Measurements from ENCODE around the gene CDIP1. TPM values are rescaled to one million over a fixed set of nuclear protein-coding genes. Genes with fewer than 3 reads are reported as not detected.

Gene CDIP1
- total RNA-seq, 4 donors from 2014 or later: 16.2 to 40.2 (median 24.0) TPM

GRCh38 chr16:4487955-4488498 lies 50.5 kb downstream of the CDIP1 start:
- Histone ChIP-seq H3K36me3 (peaks cover 0 to 43% (median 0%) of the 10 kb centered on the region in 3 donors), H3K27ac (peak overlapping the region in 2 of 4 donors; percentile 49 to 61), H3K4me1 (peaks cover 0 to 34% (median 11%) of the 10 kb centered on the region in 4 donors), H3K9me3 (no peaks in the 10 kb centered on the region), H3K27me3 (no peaks in the 10 kb centered on the region), H3K4me3 (no peak overlapping the region)
- TF ChIP-seq POLR2A (IDR thresholded peaks at IDR 0.05) (no peak), CTCF (IDR thresholded peaks at IDR 0.05) (no peak), EP300 (IDR thresholded peaks at IDR 0.05) (no peak)
- WGBS, 2 donors: 71% methylated on average over 5 of the region's 5 CpGs
- DNase-seq (ENCODE audit: low spot score in 2 of 2): no peak

- H3K27me3 ChIP-seq: no peaks in the 10 kb centered on the region
- no peak overlapping the region for H3K4me3 ChIP-seq
- no peaks in the 10 kb centered on the region for H3K9me3 ChIP-seq
- H3K4me1 ChIP-seq: peaks cover 0 to 44% (median 11%) of the 10 kb centered on the region in 4 donors
- 89% methylated on average over 3 of the region's 3 CpGs for WGBS, 2 donors
- TF ChIP-seq CTCF (IDR thresholded peaks at IDR 0.05) (no peak), EP300 (IDR thresholded peaks at IDR 0.05) (peak; percentile 45 to 82)
- DNase-seq (ENCODE audit: low spot score in 2 of 2): peak; percentile 37 to 53
- H3K36me3 ChIP-seq: peaks cover 0 to 37% (median 0%) of the 10 kb centered on the region in 3 donors
- peak overlapping the region; percentile 48 to 84 (median 64) for H3K27ac ChIP-seq
Measured at GRCh38 chr16:4486126-4486893, 52.3 kb downstream of the CDIP1 start.

GRCh38 chr16:4481963-4482362 lies 56.6 kb downstream of the CDIP1 start:
- 64 to 79% methylated on average over 1 of the region's 1 CpG for WGBS, 2 donors
- no peak overlapping the region for H3K4me3 ChIP-seq
- peaks cover 0 to 27% (median 0%) of the 10 kb centered on the region in 3 donors for H3K36me3 ChIP-seq
- no peak for TF ChIP-seq EP300 (IDR thresholded peaks at IDR 0.05)
- no peak for TF ChIP-seq POLR2A (IDR thresholded peaks at IDR 0.05)
- no peak for TF ChIP-seq CTCF (IDR thresholded peaks at IDR 0.05)
- peaks cover 0 to 42% (median 9%) of the 10 kb centered on the region in 4 donors for H3K4me1 ChIP-seq
- no peak for DNase-seq (ENCODE audit: low spot score in 2 of 2)
- no peaks in the 10 kb centered on the region for H3K27me3 ChIP-seq
- H3K9me3 ChIP-seq: no peaks in the 10 kb centered on the region
- H3K27ac ChIP-seq: peak overlapping the region in 3 of 4 donors; percentile 6 to 38 (median 11)

GRCh38 chr16:4481526-4481925 lies 57.0 kb downstream of the CDIP1 start:
- no peak overlapping the region for H3K4me3 ChIP-seq
- WGBS, 2 donors: 71 to 83% methylated on average over 2 of the region's 2 CpGs
- H3K9me3 ChIP-seq: no peaks in the 10 kb centered on the region
- H3K36me3 ChIP-seq: peaks cover 0 to 27% (median 0%) of the 10 kb centered on the region in 3 donors
- TF ChIP-seq POLR2A (IDR thresholded peaks at IDR 0.05) (no peak), EP300 (IDR thresholded peaks at IDR 0.05) (no peak), CTCF (IDR thresholded peaks at IDR 0.05) (no peak)
- H3K27me3 ChIP-seq: no peaks in the 10 kb centered on the region
- no peak for DNase-seq (ENCODE audit: low spot score in 2 of 2)
- H3K4me1 ChIP-seq: peaks cover 0 to 40% (median 5%) of the 10 kb centered on the region in 4 donors
- H3K27ac ChIP-seq: peak overlapping the region in 1 of 4 donors; percentile 38

GRCh38 chr16:4477966-4478365 lies 60.6 kb downstream of the CDIP1 start:
- no peak for TF ChIP-seq EP300 (IDR thresholded peaks at IDR 0.05)
- peak in 1 of 5 experiments; percentile 17 for TF ChIP-seq CTCF (IDR thresholded peaks at IDR 0.05)
- TF ChIP-seq POLR2A (IDR thresholded peaks at IDR 0.05): no peak
- Histone ChIP-seq H3K4me3 (no peak overlapping the region), H3K27ac (peak overlapping the region in 2 of 4 donors; percentile 37 to 40), H3K36me3 (no peaks in the 10 kb centered on the region), H3K27me3 (no peaks in the 10 kb centered on the region), H3K9me3 (no peaks in the 10 kb centered on the region), H3K4me1 (peaks cover 0 to 52% (median 13%) of the 10 kb centered on the region in 4 donors)
- peak in 1 of 2 donors; percentile 33 for DNase-seq (ENCODE audit: low spot score in 2 of 2)
- 25 to 35% methylated on average over 2 of the region's 2 CpGs for WGBS, 2 donors
